IMR-90 (cell line): ENCODE data around the gene FLT4. TPM values are rescaled to one million over a fixed set of nuclear protein-coding genes. Genes with fewer than 3 reads are reported as not detected.

Experiments used
- ATAC-seq: fragments of 200-7000 bp; cut with Tn5 transposase; 2 replicates; pipeline ENCODE4 v1.9.1; 2020; ENCODE audit warnings: low read depth, mild to moderate bottlenecking, moderate library complexity
- BruUV-seq: library from RNA; stranded (reverse); fragments of 400-500 nt; replicated peaks from 2 replicates; lab custom pipeline; 2021; lab: Mats Ljungman, UMichigan
- CTCF ChIA-PET: fragments of 300-600 bp; formaldehyde crosslinking; extraction: SDS; loops from one replicate; lab custom pipeline; 2021; ENCODE audit warnings: antibody characterized with exemption; lab: Yijun Ruan, JAX
- POLR2A ChIA-PET: fragments of 300-600 bp; sonication (Branson Sonifier 250); formaldehyde crosslinking; loops from one replicate; lab custom pipeline; 2022; ENCODE audit warnings: antibody characterized with exemption; ENCODE audit not compliant: unreplicated experiment; lab: Charles Lee
- DNase-seq: peaks from one replicate; pipeline ENCODE4 v3.0.0; 2013
- H2AFZ ChIP-seq: replicated peaks from 2 replicates; pipeline ENCODE3; 2013; ENCODE audit warnings: low read length, mild to moderate bottlenecking; ENCODE audit not compliant: poor library complexity
- H2AK5ac ChIP-seq: 2 replicates; pipeline ENCODE4 v1.6.1; 2013; ENCODE audit warnings: low read depth, low read length, inconsistent platforms
- H2AK9ac ChIP-seq: replicated peaks from 2 replicates; pipeline ENCODE3; 2013; ENCODE audit warnings: mild to moderate bottlenecking, low read depth, low read length, moderate library complexity; ENCODE audit not compliant: poor library complexity
- H2BK120ac ChIP-seq: 2 replicates; pipeline ENCODE4 v1.6.1; 2013; ENCODE audit warnings: low read depth, low read length, inconsistent platforms
- H2BK15ac ChIP-seq: 3 replicates; pipeline ENCODE4 v1.6.1; 2013; ENCODE audit warnings: low read depth, low read length, inconsistent platforms
- H2BK20ac ChIP-seq: 2 replicates; pipeline ENCODE4 v1.6.1; 2013; ENCODE audit warnings: low read depth, mild to moderate bottlenecking, inconsistent platforms, low read length, moderate library complexity
- H2BK5ac ChIP-seq: 2 replicates; pipeline ENCODE4 v1.6.1; 2013; ENCODE audit warnings: mild to moderate bottlenecking, low read depth, low read length, inconsistent platforms; ENCODE audit not compliant: poor library complexity, severe bottlenecking
- H3K14ac ChIP-seq: replicated peaks from 2 replicates; pipeline ENCODE4 v1.6.1; 2013; ENCODE audit warnings: low read depth, low read length, inconsistent platforms
- H3K18ac ChIP-seq: 2 replicates; pipeline ENCODE4 v1.6.1; 2013; ENCODE audit warnings: low read depth, low read length, control low read depth
- H3K23ac ChIP-seq: 2 replicates; pipeline ENCODE4 v1.6.1; 2013; ENCODE audit warnings: low read depth, low read length, inconsistent platforms
- H3K27ac ChIP-seq: 2 replicates; pipeline ENCODE4 v1.5.1; 2013; ENCODE audit warnings: mild to moderate bottlenecking, control low read depth, low read length; ENCODE audit not compliant: insufficient read depth
- H3K27me3 ChIP-seq: 2 replicates; pipeline ENCODE4 v1.6.1; 2013; ENCODE audit warnings: low read length; ENCODE audit not compliant: control insufficient read depth, insufficient read depth
- H3K36me3 ChIP-seq: 2 replicates; pipeline ENCODE4 v1.6.1; 2013; ENCODE audit warnings: low read length, mixed read lengths; ENCODE audit not compliant: control insufficient read depth, insufficient read depth
- H3K4ac ChIP-seq: 2 replicates; pipeline ENCODE4 v1.6.1; 2013; ENCODE audit warnings: low read depth, low read length, inconsistent platforms
- H3K4me1 ChIP-seq: 2 replicates; pipeline ENCODE4 v1.6.1; 2013; ENCODE audit warnings: low read length, mixed read lengths; ENCODE audit not compliant: control insufficient read depth, insufficient read depth
- H3K4me2 ChIP-seq: 2 replicates; pipeline ENCODE4 v1.6.1; 2013; ENCODE audit warnings: low read depth, mild to moderate bottlenecking, control low read depth, low read length, moderate library complexity
- H3K4me3 ChIP-seq: 2 replicates; pipeline ENCODE4 v1.5.1; 2013; ENCODE audit warnings: low read depth, mild to moderate bottlenecking, control low read depth, low read length, moderate library complexity; ENCODE audit not compliant: insufficient read depth
- H3K56ac ChIP-seq: 2 replicates; pipeline ENCODE4 v1.6.1; 2013; ENCODE audit warnings: low read length, inconsistent platforms; ENCODE audit not compliant: insufficient read depth; ENCODE audit errors: extremely low read depth
- H3K79me1 ChIP-seq, 2 experiments: 2 replicates each; pipeline ENCODE4 v1.6.1; 2013; ENCODE audit warnings: low read length in 2 of 2, inconsistent platforms in 1 of 2, low read depth in 1 of 2
- H3K9ac ChIP-seq: 2 replicates; pipeline ENCODE4 v1.6.1; 2013; ENCODE audit warnings: low read depth, low read length, control low read depth
- H3K9me1 ChIP-seq: 2 replicates; pipeline ENCODE4 v1.6.1; 2013; ENCODE audit warnings: low read length, inconsistent platforms; ENCODE audit not compliant: insufficient read depth
- H3K9me3 ChIP-seq: 2 replicates; pipeline ENCODE4 v1.6.1; 2013; ENCODE audit warnings: low read length; ENCODE audit not compliant: control insufficient read depth, insufficient read depth
- H4K20me1 ChIP-seq: 2 replicates; pipeline ENCODE4 v1.6.1; 2013; ENCODE audit warnings: low read length, inconsistent platforms; ENCODE audit not compliant: insufficient read depth
- H4K5ac ChIP-seq: 2 replicates; pipeline ENCODE4 v1.6.1; 2013; ENCODE audit warnings: mild to moderate bottlenecking, low read depth, low read length, control low read depth
- H4K8ac ChIP-seq, 2 experiments: 2 replicates each; pipeline ENCODE4 v1.6.1; 2013; ENCODE audit warnings: low read depth in 2 of 2, low read length in 2 of 2, control low read depth in 1 of 2, inconsistent platforms in 1 of 2
- H4K91ac ChIP-seq: 2 replicates; pipeline ENCODE4 v1.6.1; 2013; ENCODE audit warnings: low read depth, low read length, inconsistent platforms; ENCODE audit not compliant: insufficient read depth
- BHLHE40 ChIP-seq: fragments of 150-350 bp; IDR thresholded peaks from 2 replicates; pipeline ENCODE4 v1.6.1; 2016; ENCODE audit warnings: mild to moderate bottlenecking, low read depth, low read length
- CEBPB ChIP-seq: IDR thresholded peaks from 2 replicates; pipeline ENCODE4 v1.6.1; 2012; ENCODE audit warnings: low read depth, low read length, improper control_type of control experiment
- CHD1 ChIP-seq: IDR thresholded peaks from 2 replicates; pipeline ENCODE4 v1.6.1; 2012; ENCODE audit warnings: low read depth, low read length, improper control_type of control experiment
- CTCF ChIP-seq: conservative IDR thresholded peaks from 2 replicates; pipeline ENCODE4 v1.5.1; 2012; ENCODE audit warnings: mild to moderate bottlenecking, low read depth, low read length, improper control_type of control experiment
- ELK1 ChIP-seq: fragments of 150-350 bp; IDR thresholded peaks from 2 replicates; pipeline ENCODE4 v1.6.1; 2016; ENCODE audit warnings: low read depth, mild to moderate bottlenecking, low read length, moderate library complexity, borderline replicate concordance
- FOS ChIP-seq: fragments of 150-350 bp; IDR thresholded peaks from 2 replicates; pipeline ENCODE4 v1.6.1; 2016; ENCODE audit warnings: low read depth, low read length
- MAFK ChIP-seq: IDR thresholded peaks from 2 replicates; pipeline ENCODE4 v1.6.1; 2012; ENCODE audit warnings: low read depth, low read length, improper control_type of control experiment
- MAZ ChIP-seq: IDR thresholded peaks from 2 replicates; pipeline ENCODE4 v1.6.1; 2012; ENCODE audit warnings: low read depth, mild to moderate bottlenecking, low read length, improper control_type of control experiment, moderate library complexity, borderline replicate concordance
- MXI1 ChIP-seq: IDR thresholded peaks from 2 replicates; pipeline ENCODE4 v1.6.1; 2012; ENCODE audit warnings: low read depth, mild to moderate bottlenecking, low read length, moderate library complexity, borderline replicate concordance
- NFE2L2 ChIP-seq: fragments of 150-350 bp; IDR thresholded peaks from 2 replicates; pipeline ENCODE4 v1.6.1; 2016; ENCODE audit warnings: low read depth, mild to moderate bottlenecking, low read length
- POLR2A ChIP-seq: IDR thresholded peaks from 2 replicates; pipeline ENCODE4 v1.6.1; 2012; ENCODE audit warnings: mild to moderate bottlenecking, low read depth, low read length
- RAD21 ChIP-seq: IDR thresholded peaks from 2 replicates; pipeline ENCODE4 v1.6.1; 2012; ENCODE audit warnings: low read length, improper control_type of control experiment
- RCOR1 ChIP-seq: IDR thresholded peaks from 2 replicates; pipeline ENCODE4 v1.6.1; 2012; ENCODE audit warnings: mild to moderate bottlenecking, low read length, improper control_type of control experiment; ENCODE audit not compliant: insufficient replicate concordance
- RFX5 ChIP-seq: IDR thresholded peaks from 2 replicates; pipeline ENCODE4 v1.8.0; 2012; ENCODE audit warnings: low read depth, mild to moderate bottlenecking, low read length, moderate library complexity
- SMC3 ChIP-seq: fragments of 150-350 bp; IDR thresholded peaks from 2 replicates; pipeline ENCODE4 v1.6.1; 2016; ENCODE audit warnings: low read depth, mild to moderate bottlenecking, antibody characterized with exemption, low read length, moderate library complexity
- USF2 ChIP-seq: fragments of 150-350 bp; IDR thresholded peaks from 2 replicates; pipeline ENCODE4 v1.6.1; 2017; ENCODE audit warnings: mild to moderate bottlenecking, antibody characterized with exemption, low read length, low read depth
- WGBS, 2 experiments: methylation state at CpG; one replicate each; pipeline versions ENCODE4 v1.1.5 to v1.1.7; 2013; ENCODE audit warnings: missing lambda C conversion rate in 2 of 2; ENCODE audit not compliant: insufficient read length in 1 of 2; ENCODE audit errors: extremely low coverage in 2 of 2; 5-methylcytosine and 5-hydroxymethylcytosine counted together
- dilution Hi-C: fragments of 300-500 bp; cut with HindIII; formaldehyde crosslinking; loops from one replicate; pipeline ENCODE4 v1.14.3; 2018; ENCODE audit warnings: low sequenced_read_pairs; ENCODE audit not compliant: unreplicated experiment
- in situ Hi-C: fragments of 300-500 bp; cut with MboI; formaldehyde crosslinking; loops from 3 replicates; pipeline ENCODE4 v1.14.3; 2019; ENCODE audit warnings: low sequenced_read_pairs, inconsistent platforms, mixed read lengths
- intact Hi-C: fragments of 100-400 bp; cut with micrococcal nuclease; formaldehyde crosslinking; loops from 2 replicates; pipeline ENCODE4 v1.10.0; 2022
- polyA plus RNA-seq, 3 experiments: library from polyadenylated mRNA; depleted of rRNA; stranded (reverse); fragments of >200 nt; gene quantifications; 2 replicates each; pipeline ENCODE4 v1.2.3, GENCODE V29; 2012; ENCODE audit warnings: low replicate concordance in 1 of 3
- total RNA-seq: library from RNA; depleted of rRNA; stranded (reverse); fragments of >200 nt; gene quantifications from 2 replicates; pipeline ENCODE4 v1.2.3, GENCODE V29; 2012

Gene FLT4
- total and polyA plus RNA-seq, 2 of the 4 experiments (the other 2 are of a cell fraction) = under 0.01 to 0.07 TPM

- POLR2A ChIA-PET = no interaction called here
- dilution Hi-C loops = no loop called here
- no peaks in the 10 kb centered on the region for H3K9me3 ChIP-seq
- no peaks in the 10 kb centered on the region for H3K9me1 ChIP-seq
- no peak overlapping the region for H3K9ac ChIP-seq
- H3K14ac ChIP-seq = no peak overlapping the region
- no peak for ATAC-seq
- no peak overlapping the region for H3K4me2 ChIP-seq
- no peak overlapping the region for H4K5ac ChIP-seq
- H3K18ac ChIP-seq = no peak overlapping the region
- H4K20me1 ChIP-seq = no peaks in the 10 kb centered on the region; the same call in 1 of the 2 replicates
- no peaks in the 10 kb centered on the region for H3K4me1 ChIP-seq
- no peak overlapping the region for H4K8ac ChIP-seq
- H2BK120ac ChIP-seq = no peak overlapping the region
- no TSS peak for BruUV-seq
- CTCF ChIA-PET = no interaction called here
- no peak overlapping the region for H2BK15ac ChIP-seq
- H2BK5ac ChIP-seq = no peak overlapping the region
- H2AFZ ChIP-seq = no peak overlapping the region
- no peak overlapping the region for H3K23ac ChIP-seq
- in situ Hi-C loops = no loop called here
- H2AK9ac ChIP-seq = no peak overlapping the region
- H3K56ac ChIP-seq = no peak overlapping the region
- no peaks in the 10 kb centered on the region for H3K36me3 ChIP-seq
- H3K79me1 ChIP-seq = no peaks in the 10 kb centered on the region
- H3K27me3 ChIP-seq = peaks cover 5% of the 10 kb centered on the region; the same call in 1 of the 2 replicates
- no CpG with 5 or more reads among the region's 6 CpGs for WGBS, 2 experiments
- intact Hi-C loops = no loop called here
- no peak overlapping the region for H3K4ac ChIP-seq
- no peak overlapping the region for H2AK5ac ChIP-seq
- H4K91ac ChIP-seq = no peak overlapping the region
- no peak for TF ChIP-seq SMC3
- TF ChIP-seq POLR2A = no peak
- TF ChIP-seq USF2 = no peak
- TF ChIP-seq ELK1 = no peak
- TF ChIP-seq NFE2L2 = no peak
- TF ChIP-seq FOS = no peak
- no peak for TF ChIP-seq RAD21
- TF ChIP-seq RFX5 = no peak
- TF ChIP-seq BHLHE40 = no peak
- TF ChIP-seq MAFK = no peak
- no peak for TF ChIP-seq CHD1
- TF ChIP-seq MAZ = no peak
- no peak for TF ChIP-seq CEBPB
- no peak for TF ChIP-seq CTCF
- no peak for TF ChIP-seq MXI1
- no peak for TF ChIP-seq RCOR1
- H2BK20ac ChIP-seq = no peak overlapping the region
- H3K27ac ChIP-seq = no peak overlapping the region
- DNase-seq = no peak
- H3K4me3 ChIP-seq = no peak overlapping the region
Observed at GRCh38 chr5:180641566-180641900, 7.9 kb downstream of the FLT4 start.
